GM19023 (cell line): ENCODE data around the gene TTLL7.
"Not testable (repeated sequence)": the region's sequence is repeated elsewhere in the genome, so short reads cannot be mapped to it uniquely, and the experiment has no call there.

Experiments
- ATAC-seq: cut with Tn5 transposase; IDR thresholded peaks from one replicate; pipeline ENCODE4 v1.9.1; 2021; ENCODE audit warnings: mild to moderate bottlenecking, moderate library complexity; ENCODE audit not compliant: unreplicated experiment

TTLL7 gene

DNA sequence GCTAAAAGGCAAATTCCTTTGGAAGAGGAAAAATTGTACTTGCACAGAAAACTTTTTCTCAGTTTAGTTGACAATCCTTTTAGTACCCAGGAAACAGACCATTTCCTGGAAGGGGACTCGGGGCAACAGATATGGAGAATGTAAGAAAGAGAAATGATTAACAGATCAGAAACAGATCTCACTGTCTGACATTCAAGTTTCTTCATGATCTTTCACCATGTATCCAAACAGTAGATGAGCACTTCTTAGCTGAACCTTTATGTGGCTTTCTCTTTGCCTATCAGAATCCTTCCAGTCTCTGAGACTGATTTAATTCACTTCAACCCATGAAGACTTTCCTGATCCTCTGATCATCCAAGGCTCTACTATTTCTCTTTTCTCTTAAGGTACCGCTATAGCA is 2.7 kb downstream of the TTLL7 start:
- ATAC-seq = no peak

DNA sequence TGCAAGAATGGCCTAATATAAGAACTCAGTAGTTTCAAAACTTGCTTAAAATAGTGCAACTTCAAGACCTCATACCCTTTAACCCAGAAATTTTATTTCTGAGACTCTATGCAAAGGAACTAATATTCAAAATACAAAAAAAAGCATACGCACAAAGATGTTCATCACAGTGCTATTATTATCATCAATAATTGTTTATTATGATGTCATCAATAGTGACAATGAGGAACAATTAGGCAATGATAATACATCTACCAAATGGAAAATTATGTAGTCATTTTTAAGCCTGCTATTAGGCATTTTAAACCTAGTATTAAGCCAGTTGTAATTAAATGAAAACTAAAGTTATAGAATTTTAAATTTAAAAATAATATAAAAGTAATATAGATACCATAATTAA is 3.3 kb downstream of the TTLL7 start:
- ATAC-seq = no peak

DNA sequence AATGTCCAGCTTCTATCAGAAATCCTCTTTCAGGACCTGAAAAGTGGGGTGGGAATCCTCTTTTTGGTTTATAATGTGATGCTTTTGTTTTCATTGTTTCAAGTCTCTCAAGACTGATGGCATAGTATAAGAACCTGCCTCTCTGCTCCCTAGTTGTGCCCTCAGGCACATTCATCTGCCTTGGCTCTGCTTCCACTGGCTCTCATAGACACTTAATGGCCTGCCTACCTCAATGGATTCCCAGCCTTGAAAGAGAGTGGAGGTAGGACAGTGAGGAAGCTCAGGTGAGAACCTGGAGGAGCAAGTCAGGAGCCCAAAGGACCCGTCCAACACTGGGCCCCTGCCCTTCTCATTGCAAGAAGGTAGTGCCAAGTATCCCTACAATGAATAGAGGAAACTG is 4.8 kb downstream of the TTLL7 start:
- ATAC-seq = no peak

DNA sequence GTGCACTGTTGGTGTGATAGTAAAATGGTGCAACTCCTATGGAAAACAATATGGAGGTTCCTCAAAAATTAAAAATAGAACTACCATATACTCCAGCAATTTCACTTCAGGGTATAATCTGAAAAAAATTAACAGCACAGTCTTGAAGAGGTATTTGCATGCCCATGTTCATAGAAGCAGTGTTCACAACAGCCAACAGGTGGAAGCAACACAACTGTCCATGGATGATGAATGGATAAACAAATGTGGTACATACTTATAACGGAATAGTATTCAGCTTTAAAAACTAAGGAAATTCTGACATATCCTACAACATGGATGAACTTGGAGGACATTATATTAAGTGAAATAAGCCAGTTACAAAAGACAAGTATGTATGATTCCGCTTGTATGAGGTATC is 8.2 kb downstream of the TTLL7 start:
- no peak for ATAC-seq

DNA sequence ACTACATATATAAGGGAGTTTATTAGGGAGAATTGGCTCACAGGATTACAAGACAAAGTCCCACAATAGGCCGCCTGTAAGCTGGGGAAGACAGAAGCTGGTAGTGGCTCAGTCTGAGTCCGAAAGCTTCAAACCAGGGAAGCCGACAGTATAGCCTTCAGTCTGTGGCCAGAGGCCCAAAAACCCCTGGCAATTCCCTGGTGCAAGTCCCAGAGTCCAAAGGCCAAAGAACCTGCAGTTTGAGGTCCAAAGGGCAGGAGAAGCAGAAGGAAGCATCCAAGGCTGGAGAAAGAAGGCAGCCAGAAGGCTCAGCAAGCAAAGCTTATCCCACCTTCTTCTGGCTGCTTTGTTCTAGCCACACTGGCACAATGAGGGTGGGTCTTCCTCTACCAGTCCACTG is 13.9 kb downstream of the TTLL7 start:
- ATAC-seq = no peak

DNA sequence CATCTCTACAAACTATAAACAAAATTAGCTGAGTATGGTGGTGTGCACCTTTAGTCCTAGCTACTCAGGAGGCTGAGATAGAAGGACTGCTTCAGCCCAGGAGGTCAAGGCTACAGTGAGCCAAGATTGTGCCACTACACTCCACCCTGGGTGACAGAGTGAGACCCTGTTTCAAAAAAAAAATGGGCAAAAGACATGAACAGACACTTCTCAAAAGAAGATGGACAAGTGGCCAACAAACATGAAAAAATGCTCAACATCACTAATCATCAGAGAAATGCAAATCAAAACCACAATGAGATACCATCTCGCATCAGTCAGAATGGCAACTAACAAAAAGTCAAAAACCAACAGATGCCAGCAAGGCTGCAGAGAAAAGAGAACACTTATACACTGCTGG is 15.0 kb downstream of the TTLL7 start:
- ATAC-seq = not testable (repeated sequence)

DNA sequence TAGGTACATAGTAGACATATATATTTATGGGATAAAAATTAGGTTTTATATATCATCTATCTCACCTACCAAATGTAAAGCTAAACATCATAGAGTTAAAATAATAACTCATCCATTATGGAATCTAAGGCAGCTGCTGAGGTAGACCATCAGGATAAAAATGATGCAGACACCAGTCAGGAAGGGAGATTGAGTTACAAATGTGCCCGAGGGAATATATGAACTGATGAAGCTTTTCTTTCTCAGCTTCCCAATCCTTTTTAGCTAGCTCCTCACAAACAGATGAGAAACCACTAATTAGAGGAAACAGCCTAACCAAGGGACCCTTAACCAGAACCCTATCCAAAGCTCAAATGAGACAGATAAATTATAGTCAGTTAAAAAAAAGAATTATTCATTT is 20.9 kb downstream of the TTLL7 start:
- no peak for ATAC-seq

DNA sequence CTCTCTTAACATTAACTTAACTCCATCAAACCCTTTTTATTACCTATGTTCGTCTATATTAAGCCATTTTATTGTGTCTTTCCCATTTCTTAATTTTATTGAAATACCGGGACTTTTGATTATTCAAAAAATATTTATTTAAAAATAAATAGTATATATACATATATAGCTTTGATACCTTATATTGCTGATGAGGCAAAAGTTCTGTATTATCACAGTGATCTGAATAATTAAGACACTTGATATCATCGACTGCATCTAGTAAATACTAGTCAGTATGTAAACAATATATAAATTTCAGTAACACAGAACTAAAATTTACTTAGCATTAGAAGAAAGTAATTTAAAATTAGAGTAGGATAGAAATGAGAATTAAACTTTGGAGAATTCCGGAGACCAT is 22.0 kb downstream of the TTLL7 start:
- ATAC-seq = no peak

DNA sequence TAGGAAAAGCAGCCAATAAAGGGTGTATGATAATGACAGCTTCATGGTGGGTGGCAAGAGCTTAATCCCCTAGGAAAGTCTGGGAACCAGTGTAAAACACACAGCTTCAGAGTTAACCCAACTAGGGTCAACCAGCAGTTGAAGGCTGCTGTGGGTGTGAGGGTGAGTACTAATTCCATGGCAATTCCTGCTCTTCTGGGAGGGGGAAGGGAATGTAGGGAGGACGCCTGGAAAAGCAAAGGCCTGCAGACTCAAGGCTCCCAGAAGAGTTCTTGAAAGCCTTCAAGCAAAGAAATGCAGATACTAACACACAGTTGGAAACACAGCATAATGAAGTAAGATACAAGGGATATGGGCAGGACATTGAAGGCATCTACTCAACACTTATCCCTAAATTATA is 28.1 kb downstream of the TTLL7 start:
- no peak for ATAC-seq

DNA sequence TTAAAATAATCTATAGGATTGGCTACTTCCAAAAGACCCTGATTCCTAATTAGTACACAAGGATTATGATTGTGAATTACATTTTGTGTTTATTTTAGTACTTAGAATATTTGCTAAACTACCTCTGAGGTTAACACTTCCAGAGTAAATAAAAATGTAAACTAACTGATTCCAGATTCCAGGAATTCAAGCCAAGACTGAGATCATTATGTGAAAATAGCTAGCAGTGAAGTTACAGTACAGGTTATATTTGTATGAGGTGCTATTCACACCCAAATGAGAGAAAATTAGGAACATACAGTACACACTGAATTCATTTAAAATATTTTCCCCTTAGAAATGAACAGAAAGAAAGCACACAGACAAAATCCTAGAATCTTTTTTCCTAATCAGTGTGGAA is 28.8 kb downstream of the TTLL7 start:
- no peak for ATAC-seq

DNA sequence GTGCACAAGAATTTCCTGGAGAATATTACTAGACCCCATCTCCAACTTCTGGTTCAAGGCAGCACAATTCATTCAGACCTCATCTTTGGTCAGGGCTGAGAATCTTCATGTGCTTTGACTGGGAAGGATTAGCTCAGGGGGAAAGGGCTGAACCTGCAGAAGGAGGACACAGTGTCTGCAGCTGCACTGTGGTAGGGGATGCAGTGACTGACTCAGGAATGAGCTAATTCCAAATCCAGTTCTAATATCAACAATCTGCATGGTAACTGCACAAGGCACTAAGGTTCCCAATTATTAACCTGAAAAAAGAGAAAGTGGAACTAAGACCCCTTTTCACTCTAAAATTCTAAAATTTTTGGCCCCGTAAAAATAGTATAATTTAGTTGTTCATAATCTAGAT is 31.6 kb downstream of the TTLL7 start:
- ATAC-seq = no peak

DNA sequence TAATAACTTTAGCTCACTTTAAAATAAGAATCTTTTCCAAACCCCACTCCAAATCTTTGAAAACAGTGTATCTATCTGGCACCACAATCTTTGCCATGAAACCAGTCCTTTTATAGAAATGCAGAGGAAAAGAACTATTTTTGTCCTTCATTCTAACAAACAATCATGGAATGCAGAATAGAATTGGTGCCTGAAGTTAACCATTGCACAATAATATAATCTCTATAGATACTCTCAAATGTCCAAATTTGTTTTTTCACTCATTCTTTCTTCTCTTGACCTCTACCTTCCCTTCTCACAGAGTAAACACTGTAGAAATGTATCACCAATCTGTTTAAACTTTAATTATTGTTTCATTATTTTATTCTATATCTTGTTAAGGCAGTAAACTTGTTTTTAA is 34.8 kb downstream of the TTLL7 start:
- ATAC-seq = no peak

DNA sequence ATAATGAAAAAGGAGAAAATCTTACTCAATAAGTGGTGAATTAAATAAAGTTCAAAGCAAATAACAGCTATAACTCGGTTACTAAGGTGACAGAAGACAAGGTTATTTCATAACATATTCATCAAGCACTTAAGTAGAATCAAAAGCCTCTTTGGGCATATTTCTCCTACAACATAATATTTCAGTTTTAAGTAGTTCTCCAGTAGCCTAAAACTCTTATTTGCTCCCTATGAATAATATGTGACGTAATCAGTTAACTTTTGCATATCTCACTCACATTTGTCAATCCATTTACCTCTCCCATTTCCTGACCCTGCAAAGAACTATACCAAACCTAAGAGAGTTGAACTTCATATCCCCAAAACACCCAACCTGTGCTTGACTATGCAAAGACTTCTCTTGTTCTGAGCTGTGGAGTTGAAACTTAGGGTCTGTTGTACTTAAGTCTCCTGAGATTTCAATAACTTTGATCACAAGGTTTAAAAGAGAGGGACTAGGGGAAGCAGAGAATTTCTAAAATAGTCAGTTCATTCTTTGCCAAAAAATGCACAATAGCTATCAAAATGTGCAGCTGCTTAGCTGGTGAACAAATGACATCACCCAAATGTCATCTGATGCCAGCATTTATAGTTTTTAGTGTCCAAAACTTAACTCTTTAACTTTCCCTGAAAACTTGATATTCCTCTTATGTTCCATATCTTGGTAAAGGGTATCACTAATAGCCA is 37.2 kb downstream of the TTLL7 start:
- ATAC-seq = no peak

DNA sequence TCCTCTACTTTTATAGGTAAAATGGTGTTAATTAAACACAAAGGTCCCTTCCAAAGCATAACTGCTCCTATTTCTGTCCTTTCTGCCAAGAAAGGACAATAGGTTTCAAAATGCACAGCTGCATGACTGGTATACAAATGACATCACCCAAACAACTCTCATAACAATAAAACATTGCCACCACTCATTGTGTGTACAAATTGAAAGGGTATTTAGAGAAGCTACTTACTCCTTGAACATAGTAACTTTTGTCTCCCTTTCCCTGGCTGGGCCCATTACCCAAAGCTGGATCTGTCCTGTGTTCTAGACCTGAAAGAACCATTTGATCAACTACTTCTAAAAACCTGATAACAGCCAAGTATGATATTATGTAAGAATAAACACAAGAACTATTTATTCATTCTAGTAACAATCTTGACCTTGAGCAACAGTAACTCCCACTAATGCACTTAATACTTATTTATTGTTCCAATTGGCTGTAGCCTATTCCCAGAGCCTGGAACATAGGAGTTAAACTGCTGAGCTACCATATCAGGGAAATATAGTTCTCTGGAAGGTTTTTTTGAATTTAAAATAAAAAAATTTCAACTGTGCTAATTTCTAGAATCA is 38.2 kb downstream of the TTLL7 start:
- no peak for ATAC-seq

DNA sequence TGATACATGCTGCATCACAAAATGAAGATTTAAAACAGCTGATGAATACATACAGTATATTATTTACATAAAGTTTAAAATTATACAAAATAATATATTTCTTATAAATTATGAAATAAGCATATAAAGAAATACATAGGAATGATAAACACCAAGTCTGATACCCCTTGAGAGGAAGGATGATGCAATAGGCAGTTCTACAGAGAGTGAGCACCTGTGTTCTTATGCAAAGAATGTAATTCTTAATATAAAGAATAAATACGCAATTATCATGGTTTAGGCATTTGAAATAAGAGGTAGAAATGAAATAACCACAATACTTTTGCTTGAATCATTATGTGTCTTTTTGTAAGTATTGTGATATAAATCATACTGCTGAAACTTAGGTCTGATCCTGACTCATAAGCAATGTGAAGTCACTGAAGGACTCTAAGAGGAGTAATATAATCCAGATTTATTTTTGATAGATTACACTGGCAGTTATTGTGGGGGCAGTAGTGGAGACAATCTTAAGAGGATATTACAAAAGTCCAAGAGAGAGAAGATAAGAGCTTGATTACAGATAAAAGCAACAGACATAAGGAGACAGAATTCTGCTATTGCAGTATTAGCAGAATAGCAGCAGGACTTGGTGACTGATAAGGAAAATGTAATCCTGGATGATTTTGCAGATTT is 39.0 kb downstream of the TTLL7 start:
- no peak for ATAC-seq

DNA sequence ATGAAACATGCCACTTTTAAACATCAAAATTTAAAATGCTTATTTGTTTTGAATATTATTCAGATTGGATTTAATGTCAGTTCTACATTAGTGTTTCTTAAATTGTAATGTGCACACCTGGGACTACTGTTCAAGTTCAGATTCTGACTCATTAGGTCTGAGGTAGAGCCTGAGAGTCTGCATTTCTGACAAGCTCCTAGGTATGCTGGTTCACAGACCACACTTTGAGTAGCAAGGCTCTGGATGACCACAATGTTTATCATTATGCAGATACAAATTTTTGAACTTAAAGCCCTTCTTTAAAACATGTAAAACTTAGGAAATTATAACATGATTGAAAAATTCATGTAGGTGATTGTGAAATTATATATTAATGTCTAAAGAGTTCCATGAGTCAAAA is 40.2 kb downstream of the TTLL7 start:
- no peak for ATAC-seq

DNA sequence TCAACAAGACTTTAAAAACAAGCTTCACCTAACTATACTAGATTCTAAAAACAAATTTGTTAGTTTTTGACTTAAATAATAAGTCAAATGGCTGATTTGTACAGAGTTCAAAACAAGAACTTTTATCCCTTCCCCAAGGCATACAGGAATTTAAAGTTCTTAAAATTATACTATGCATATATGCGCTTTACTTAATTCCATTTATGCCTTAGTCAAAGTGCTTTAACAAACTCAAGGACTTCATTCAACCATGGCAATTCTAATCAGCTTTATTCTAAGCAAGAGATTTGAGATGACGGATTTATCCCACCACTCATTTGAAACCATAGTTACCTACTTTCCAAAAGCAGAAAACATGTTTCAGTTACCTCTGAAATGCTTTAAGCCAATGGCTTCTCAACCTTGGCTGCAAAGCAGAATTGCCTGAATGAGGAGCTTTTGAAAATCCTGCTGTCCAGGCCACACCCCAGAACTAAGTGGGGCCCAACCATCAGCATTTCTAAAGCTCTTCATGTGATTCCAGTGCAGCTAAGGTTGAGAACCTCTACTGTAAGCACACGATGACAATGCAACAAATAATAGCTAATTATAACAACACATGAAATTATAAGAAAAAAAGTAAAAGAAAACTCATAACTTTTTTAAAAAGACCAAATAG is 44.6 kb downstream of the TTLL7 start:
- ATAC-seq = no peak

DNA sequence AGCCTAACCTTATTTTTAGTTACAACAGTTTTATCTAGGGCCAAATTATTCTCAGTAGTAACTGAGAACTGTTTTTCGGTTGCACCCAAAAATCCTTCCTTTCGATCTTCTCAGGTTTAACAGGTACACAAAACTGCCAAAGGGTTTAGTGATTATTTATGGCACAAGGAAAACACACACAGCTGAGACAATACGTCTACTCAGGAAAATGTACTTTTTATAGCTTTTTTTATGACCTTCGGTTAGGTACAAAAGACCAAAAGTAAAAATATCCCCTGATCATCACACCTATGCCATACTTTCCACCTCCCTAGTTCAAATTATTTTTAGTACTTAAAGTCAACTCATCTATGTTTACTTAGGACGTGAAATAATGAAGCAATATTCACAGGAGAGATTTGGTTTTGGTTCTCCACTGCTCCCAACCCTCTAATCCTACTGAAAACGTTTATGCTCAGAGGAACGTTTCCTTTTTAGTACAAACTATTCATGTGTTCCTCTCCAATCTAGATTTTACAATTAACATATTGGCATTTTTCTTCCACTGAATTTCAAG is 48.7 kb downstream of the TTLL7 start:
- ATAC-seq = no peak

DNA sequence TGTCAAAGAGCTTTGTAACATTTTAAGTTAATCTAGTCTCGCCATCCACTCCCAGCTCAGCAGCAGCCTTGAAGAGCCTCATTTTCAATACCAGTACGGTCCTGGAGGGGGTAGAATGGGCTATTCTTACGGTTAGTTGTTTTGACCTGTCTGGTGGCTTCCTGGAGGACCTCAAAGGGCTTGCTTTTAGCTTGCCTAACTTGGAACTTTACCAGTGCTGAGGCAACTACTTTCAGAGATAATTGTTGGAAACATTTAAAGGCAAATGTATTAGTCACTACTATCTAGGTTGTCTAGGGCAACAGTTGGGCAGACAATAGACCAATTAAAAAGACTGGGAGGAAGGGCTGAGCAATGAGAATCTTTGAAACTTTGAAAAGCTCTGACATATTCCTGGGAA is 56.0 kb downstream of the TTLL7 start:
- ATAC-seq = no peak

DNA sequence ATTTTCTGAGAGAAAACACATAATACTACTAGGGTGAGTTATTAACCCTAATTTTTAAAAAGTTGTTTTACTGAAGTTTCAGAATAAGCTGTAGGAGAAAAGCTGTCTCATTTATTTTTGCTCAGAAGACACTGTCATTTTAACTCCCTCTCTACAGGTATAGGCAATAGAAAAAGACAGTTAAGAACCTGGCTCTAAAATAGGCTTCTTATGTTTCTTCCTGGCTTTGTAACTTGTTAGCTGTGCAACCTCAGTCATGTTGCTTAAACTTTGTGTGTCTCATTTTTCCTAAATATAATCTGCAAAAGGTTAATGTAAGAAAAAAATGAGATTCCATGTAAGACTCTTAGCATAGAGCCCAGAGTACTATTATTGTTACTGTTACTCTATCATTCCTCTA is 64.4 kb downstream of the TTLL7 start:
- ATAC-seq = no peak

DNA sequence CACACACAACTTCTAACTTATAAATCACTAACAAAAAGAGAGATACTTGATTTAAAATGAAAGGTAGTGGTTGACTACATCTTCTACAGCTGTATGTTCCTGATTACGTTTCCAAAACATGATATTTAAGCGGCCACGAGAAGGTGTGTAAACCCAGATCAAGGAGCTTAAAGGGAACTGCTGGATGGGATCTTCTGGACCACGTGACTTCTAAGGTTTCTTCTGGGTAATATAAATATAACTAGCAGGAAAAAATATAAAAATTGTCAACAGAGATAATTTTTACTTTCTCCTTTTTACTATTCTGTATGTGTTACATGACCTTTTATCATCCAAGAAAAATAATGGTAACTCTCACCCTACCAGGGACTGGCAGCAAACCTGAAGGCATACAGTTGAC is 66.2 kb downstream of the TTLL7 start:
- ATAC-seq = no peak

DNA sequence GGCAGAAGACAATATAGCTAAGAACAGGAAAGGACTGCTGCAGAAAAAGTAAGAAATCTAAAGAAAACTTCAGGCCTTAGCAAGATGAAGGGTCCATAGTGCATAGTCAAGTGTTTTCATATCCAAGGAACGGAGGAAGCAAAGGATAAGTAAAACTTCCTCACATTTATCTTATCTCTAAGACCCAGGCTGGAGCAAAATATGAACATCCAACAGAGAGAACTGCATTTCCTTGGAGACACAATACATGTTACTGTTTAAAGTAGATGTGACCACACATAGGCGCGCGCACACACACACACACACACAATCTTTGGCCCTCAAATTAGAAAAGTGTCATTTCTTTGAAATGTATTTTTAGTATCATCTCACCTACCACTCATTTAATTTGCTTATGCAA is 66.7 kb downstream of the TTLL7 start:
- no peak for ATAC-seq
